Head of caudate nucleus (tissue), 42 donors: ENCODE data around the gene TEX14.

Experiments used
- DNase-seq, 42 donors: peaks; one replicate each; pipeline versions ENCODE4 v3.0.0 to v3.0.0-alpha.2; 2020 to 2021; ENCODE audit warnings: mixed read lengths in 7 of 42
- intact Hi-C: fragments of 100-400 bp; cut with DNase I; formaldehyde crosslinking; loops from one replicate; pipeline ENCODE4 v1.15.0; 2022

TEX14 gene

GRCh38 chr17:58537266-58537665 lies 154.6 kb downstream of the TEX14 start:
- no peak for DNase-seq
- intact Hi-C loops: no loop called here

GRCh38 chr17:58536542-58536941 lies 155.3 kb downstream of the TEX14 start:
- intact Hi-C loops: no loop called here
- no peak for DNase-seq

GRCh38 chr17:58535431-58535830 lies 156.4 kb downstream of the TEX14 start:
- intact Hi-C loops: no loop called here

GRCh38 chr17:58534901-58535421 lies 156.9 kb downstream of the TEX14 start:
- intact Hi-C loops: no loop called here
- DNase-seq: no peak

More at GRCh38 chr17:58535431-58535830, 156.4 kb downstream of the TEX14 start:
- no peak for DNase-seq

DNA sequence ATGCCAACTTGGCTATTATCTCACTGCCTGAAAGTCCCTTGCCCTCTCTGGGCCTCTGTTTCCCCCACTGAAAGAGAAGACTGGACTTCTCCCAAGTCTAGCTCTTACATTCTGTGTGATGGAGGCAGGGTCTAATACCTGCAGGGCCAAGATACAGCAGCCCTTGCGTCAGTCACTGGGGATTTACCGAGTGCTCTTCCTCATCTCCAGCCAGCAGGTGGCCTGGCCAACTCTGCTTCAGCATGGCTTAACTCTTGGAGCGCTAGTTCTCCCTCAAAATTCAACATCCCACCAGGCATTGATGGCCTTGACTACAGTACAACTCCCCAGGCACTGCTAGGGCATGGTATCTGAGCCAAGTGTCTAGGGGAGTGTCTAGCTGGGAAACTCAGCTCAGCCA lies 157.5 kb downstream of the TEX14 start:
- intact Hi-C loops: no loop called here
- DNase-seq: no peak

GRCh38 chr17:58533616-58534188 lies 158.1 kb downstream of the TEX14 start:
- intact Hi-C loops: no loop called here

GRCh38 chr17:58532555-58532951 lies 159.3 kb downstream of the TEX14 start:
- DNase-seq: no peak
- intact Hi-C loops: no loop called here

More at GRCh38 chr17:58533616-58534188, 158.1 kb downstream of the TEX14 start:
- peak in 20 of 42 donors; percentile 19 to 76 (median 50) for DNase-seq

DNA sequence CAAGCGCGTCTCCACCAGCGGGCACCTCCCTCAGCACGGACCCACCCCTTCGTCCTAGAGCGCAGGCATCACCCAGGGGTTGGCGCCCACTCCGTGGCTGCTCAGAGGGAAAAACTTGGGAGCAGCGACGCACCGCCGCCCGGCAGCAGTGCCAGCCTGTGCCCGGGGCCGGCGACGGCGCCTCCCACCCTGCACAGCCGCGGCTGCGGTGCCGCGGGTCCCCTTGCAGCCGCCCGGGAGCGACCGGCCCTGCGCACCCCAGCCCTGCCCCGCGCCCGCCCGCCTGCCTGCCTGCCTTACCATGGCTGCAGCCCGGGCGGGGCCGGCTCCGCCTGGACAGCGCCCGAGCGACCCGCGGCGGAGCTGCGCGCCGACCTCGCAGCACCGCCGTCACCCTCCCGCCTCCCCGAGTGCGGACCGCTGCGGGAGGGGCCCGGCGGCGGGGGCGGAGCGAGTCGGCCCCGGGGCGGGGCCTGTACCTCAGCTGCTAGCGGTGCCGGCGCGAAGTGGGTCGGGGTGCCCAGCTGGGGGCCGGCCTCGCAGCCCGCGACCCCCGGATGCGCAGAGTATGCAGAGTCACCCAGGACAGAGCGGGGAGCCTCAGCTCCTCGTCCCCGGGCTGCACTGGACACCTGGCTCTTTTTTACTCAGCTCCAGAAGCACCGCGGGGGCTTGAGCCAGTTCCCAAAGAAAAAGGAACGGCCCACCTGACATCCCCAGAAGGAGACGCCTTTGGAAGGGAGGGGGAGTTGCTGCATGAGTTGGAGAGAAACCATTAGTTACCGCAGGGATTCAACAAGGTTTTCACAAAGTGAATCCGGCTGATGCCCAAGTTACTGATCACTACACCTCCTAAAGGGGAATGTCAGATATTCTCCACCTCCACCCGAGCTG lies 159.9 kb downstream of the TEX14 start:
- intact Hi-C loops: no loop called here
- DNase-seq: peak in 41 of 42 donors; percentile 70 to 93 (median 87)

DNA sequence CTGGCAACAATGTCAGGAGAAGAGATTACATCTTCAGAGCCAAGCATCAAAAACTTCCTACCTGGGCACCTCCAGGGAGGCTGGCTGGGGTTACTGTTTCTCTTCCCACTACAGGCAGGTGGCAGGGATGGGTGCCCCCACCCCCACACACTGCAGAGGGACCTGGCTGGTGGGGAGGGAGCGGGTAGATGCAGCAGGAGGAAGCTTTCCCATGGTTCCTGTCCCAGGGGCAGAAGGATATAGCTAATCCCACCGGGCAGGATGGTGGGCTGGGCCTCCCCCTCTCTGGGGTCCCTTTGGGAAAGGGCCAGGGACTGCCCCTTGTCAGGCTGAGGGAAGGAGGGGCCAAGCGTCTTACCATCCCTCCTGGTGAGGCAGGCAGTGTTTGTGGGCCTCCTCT lies 160.7 kb downstream of the TEX14 start:
- intact Hi-C loops: no loop called here
- peak in 5 of 42 donors; percentile 23 to 51 (median 45) for DNase-seq

- intact Hi-C loops: no loop called here
- peak in 4 of 42 donors; percentile 46 to 54 (median 49) for DNase-seq
Observed at GRCh38 chr17:58530655-58531054, 161.2 kb downstream of the TEX14 start.

DNA sequence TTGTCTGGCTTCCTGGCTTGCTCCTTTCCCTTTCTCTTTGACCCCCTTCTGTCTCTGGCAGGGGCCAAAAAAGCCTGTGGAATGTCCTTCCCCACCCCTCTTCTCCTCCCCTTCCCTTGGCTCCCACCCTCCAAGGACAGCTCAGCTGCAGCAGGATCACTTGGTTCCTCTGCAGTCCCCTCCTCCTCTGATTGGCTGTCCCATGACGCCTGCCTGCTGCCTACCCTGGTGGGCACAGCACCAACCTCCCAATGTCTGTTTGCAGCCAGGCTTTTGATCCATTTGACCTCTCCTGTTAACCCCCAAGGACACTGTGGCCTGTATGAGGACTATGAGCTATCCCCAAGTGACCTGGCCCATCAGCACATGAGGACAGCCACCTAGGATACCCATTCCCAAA lies 162.6 kb downstream of the TEX14 start:
- DNase-seq: peak; percentile 42 to 92 (median 82)
- intact Hi-C loops: loop anchor here (10.0 kb wide), 1 partner anchor 56 kb away; no protein-coding TSS in a partner anchor

- intact Hi-C loops: loop anchor here (10.0 kb wide), 1 partner anchor 56 kb away; no protein-coding TSS in a partner anchor
- peak in 1 of 42 donors; percentile 51 for DNase-seq
Observed at GRCh38 chr17:58528443-58528842, 163.4 kb downstream of the TEX14 start.

DNA sequence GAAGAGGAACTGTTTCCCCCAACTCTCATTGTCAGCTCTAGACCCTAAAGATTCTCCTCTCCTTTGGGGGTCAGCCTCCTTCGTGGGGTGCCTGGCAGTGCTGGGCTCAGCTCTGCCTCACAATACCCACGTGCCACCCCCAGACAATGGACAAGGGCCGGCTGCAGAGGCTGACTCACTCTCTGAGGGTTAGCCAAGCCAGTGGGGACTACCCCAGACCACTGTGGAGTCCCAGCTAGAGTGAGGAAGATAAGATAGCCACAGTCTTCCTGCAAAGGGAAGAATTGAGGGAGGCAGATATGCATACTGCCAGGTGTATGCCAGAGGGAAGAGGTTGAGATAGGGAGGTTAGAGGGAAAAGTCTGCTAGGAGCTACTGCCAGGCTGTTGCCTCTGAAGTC lies 163.9 kb downstream of the TEX14 start:
- intact Hi-C loops: loop anchor here (10.0 kb wide), 1 partner anchor 57 kb away; no protein-coding TSS in a partner anchor
- DNase-seq: peak; percentile 71 to 97 (median 92)

DNA sequence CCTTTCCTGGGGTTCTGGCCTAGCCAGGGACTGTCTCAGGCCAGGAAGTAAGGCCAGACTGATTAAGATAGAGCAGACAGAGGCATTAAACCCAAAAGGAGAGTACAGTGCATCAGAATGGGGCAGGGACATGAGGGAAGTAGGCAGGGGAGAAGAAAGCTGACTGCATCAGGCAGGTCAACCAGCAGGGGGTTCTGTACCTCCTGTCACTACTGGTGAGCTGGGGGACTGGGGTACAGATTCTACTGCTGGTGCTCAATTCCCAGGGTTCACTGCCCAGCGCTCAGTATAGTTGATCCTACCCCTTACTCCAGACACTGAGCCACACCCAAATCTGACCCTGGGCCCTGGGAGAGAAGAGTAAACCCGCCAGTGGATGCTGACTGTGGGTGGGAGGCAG lies 164.5 kb downstream of the TEX14 start:
- intact Hi-C loops: loop anchor here (10.0 kb wide), 1 partner anchor 57 kb away; no protein-coding TSS in a partner anchor
- peak in 14 of 42 donors; percentile 15 to 74 (median 54) for DNase-seq

- intact Hi-C loops: loop anchor here (10.0 kb wide), 1 partner anchor 60 kb away; no protein-coding TSS in a partner anchor
- DNase-seq: no peak
Observed at GRCh38 chr17:58525239-58525638, 166.6 kb downstream of the TEX14 start.

GRCh38 chr17:58521680-58522079 lies 170.2 kb downstream of the TEX14 start:
- intact Hi-C loops: loop anchor here (5.0 to 10.0 kb wide), 2 partner anchors 63 to 486 kb away; no protein-coding TSS in a partner anchor
- no peak for DNase-seq

DNA sequence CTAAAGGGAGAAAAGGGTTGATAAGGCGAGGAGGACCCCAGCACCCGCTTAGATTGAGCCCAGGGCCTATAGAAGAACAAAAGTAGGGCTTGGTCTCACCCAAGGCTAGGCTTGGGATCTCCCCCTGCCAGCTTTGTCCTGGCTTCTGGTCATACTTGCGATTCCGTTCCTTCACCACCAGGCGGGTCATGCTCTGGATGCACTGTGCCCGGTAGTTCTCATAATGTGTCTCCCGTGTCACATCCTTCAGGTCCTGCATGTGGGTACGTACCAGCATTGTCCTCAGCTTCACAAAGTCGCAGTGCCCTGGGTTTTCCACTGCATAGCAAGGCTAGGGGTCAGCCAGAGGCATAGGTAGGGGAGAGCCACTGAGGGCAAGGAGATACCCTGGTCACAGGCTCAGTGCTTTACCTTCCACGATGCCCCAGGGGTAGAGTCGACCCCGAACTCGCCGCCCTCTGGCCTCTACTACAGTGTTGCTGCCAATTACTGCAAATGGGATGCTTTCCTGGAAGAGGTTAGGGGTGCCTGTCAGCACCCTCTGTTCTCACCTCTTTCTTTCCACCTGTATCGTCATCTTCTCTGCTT lies 170.9 kb downstream of the TEX14 start:
- intact Hi-C loops: loop anchor here (5.0 to 10.0 kb wide), 2 partner anchors 64 to 486 kb away; no protein-coding TSS in a partner anchor
- peak in 9 of 42 donors; percentile 13 to 63 (median 44) for DNase-seq

- DNase-seq: peak; percentile 99 to 100 (median 100)
- intact Hi-C loops: loop anchor here (2.0 kb wide), 1 partner anchor 113 kb away; no protein-coding TSS in a partner anchor
Observed at GRCh38 chr17:58517928-58518609, 173.8 kb downstream of the TEX14 start.
